AG10803 (cell line): ENCODE data around the gene TMEM212.

Experiments
- DNase-seq: peaks from one replicate; pipeline ENCODE4 v3.0.0; 2010; ENCODE audit warnings: low read depth
- H3K4me3 ChIP-seq: 2 replicates; pipeline ENCODE4 v1.5.1; 2011; ENCODE audit warnings: mild to moderate bottlenecking, low read length, control low read depth
- CTCF ChIP-seq: conservative IDR thresholded peaks from 2 replicates; pipeline ENCODE4 v1.5.1; 2011; ENCODE audit warnings: mild to moderate bottlenecking, low read length, control low read depth, inconsistent platforms

The TMEM212 gene

GRCh38 chr3:171827836-171828458, 15.2 kb upstream of the TMEM212 start:
- no peak for DNase-seq
- no peak for TF ChIP-seq CTCF
- no peak overlapping the region for H3K4me3 ChIP-seq

DNA sequence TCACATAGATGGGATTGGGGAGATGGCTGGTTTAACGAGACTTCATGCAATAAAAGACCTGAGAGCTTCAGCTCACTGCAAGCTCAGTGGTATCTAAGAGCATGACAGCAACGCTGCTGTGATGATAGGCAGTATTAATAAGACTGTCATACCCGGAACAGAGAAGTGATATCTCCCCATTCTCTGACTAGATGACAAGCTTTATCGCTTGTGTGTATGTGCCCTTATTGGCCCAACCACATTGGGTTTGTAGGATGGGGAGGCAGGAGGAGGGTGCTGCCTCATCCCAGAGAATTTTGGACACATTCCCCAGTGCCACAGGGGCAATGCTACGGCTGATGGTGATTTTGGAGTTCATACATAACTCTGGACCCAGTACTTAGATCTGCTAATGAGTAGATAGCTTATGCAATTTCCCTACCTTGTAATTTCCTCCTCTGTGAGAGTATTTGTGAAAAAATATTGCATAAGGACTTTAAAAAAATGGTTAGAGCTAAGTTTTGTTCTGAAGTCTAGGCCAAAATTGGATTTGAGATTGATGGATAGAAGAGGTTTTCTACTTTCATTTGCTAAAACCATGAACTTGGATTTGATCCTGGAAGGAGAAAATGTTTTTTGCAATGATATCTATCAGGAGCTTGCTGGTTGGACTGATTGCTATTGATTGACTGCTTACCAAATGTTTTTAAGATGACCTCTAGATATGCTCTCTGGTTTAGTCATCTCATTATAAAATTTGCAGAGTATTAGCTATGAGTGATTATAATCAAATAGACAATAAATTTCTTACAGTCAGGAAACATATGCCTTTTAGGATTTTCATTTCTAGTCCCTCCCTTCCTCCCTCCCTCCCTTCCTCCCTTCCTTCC, 14.0 kb upstream of the TMEM212 start:
- H3K4me3 ChIP-seq = no peak overlapping the region
- TF ChIP-seq CTCF = no peak
- DNase-seq = peak; percentile 50

DNA sequence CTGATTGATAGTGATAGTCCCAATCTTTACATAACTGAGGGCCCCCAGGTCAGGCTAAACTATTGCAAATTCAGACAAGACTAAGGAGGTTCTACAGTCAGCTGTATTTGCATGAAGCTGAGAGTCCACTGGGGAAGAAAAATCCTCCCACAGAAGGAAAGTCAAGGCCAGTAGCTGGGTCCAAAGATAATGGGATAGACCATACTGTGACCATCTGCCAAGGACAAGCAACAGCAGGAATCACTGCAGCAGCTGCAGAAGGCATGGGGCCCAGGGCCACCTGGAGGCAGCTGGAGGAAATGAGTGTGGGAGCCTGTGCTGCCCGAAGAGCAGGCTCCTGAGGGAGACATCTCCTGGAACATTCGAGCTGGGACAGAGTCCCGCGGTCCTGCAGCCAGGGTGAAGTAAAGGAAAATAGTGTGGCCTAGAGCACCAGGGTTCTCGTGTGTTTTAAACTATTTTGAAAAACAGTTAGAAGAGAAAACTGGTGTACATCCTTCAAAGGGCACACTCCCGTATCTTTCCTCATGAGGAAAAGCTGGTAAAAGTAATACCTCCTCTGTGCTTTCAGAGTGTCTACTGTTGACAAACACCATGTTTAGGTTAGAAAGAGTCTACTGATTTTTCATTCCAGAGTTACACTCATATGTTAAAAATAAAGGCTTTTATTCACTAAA, 13.2 kb upstream of the TMEM212 start:
- peak; percentile 80 for DNase-seq
- H3K4me3 ChIP-seq = no peak overlapping the region
- TF ChIP-seq CTCF = peak; percentile 66

GRCh38 chr3:171830518-171830875, 12.7 kb upstream of the TMEM212 start:
- no peak for TF ChIP-seq CTCF
- no peak for DNase-seq
- no peak overlapping the region for H3K4me3 ChIP-seq

DNA sequence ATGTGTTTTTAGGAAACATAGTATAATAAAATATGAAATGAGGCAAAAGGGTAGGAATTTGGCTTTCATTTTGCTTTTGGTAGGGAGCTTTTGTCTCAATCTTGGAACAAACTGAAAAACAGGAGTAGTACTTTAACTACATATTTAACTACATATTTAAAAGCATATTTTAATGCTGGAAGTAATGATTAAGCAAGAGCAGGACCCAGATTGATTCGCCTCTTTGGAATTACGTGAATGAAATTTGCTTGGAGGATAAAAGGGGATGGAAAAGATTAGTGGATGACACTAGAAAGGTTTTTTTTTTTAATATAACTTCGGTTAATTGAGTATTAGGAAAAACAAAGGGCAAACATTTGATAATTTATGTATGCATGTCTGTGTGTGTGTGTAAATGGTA, 11.2 kb upstream of the TMEM212 start:
- no peak overlapping the region for H3K4me3 ChIP-seq
- TF ChIP-seq CTCF = no peak
- DNase-seq = peak; percentile 57

- no peak overlapping the region for H3K4me3 ChIP-seq
- TF ChIP-seq CTCF = no peak
- no peak for DNase-seq
Observed at GRCh38 chr3:171832989-171833388, 10.2 kb upstream of the TMEM212 start.
